Endothelial cell of umbilical vein (primary cell): ENCODE data around the gene SPRN. TPM values are rescaled to one million over a fixed set of nuclear protein-coding genes. Genes with fewer than 3 reads are reported as not detected.

Source experiments
- BruUV-seq: library from RNA; stranded (reverse); fragments of 400-500 nt; replicated peaks from 2 replicates; lab custom pipeline; 2021; lab: Mats Ljungman, UMichigan
- CTCF ChIA-PET: fragments of 300-600, 350-600 bp; sonication (Branson Sonifier 250); formaldehyde crosslinking; loops from one replicate; lab custom pipeline; 2021; ENCODE audit warnings: antibody characterized with exemption, inconsistent platforms; lab: Charles Lee
- POLR2A ChIA-PET: fragments of 300-600, 350-600 bp; sonication (Branson Sonifier 250); formaldehyde crosslinking; loops from one replicate; lab custom pipeline; 2021; ENCODE audit warnings: antibody characterized with exemption, inconsistent platforms; lab: Charles Lee
- DNase-seq: peaks from one replicate; pipeline ENCODE4 v3.0.0-alpha.2; 2011; ENCODE audit warnings: low read depth, low spot score
- FAIRE-seq: peaks from 2 replicates; lab custom pipeline; 2011; peaks lifted over from hg19 to GRCh38; lab: Jason Lieb, UNC
- H2AFZ ChIP-seq: 2 replicates; pipeline ENCODE4 v1.6.0; 2012; ENCODE audit warnings: low read depth, low read length, control low read depth, inconsistent platforms
- H3K27ac ChIP-seq: 2 replicates; pipeline ENCODE4 v1.5.1; 2011; ENCODE audit warnings: low read depth, mild to moderate bottlenecking, control low read depth, low read length, moderate library complexity; ENCODE audit not compliant: insufficient read depth
- H3K27me3 ChIP-seq, 2 experiments: 2 replicates each; pipeline versions ENCODE4 v1.6.0 to v1.6.1; 2011; ENCODE audit warnings: low read length in 2 of 2, mixed read lengths in 1 of 2; ENCODE audit not compliant: control insufficient read depth in 2 of 2, insufficient read depth in 2 of 2
- H3K36me3 ChIP-seq, 2 experiments: 2 replicates in 1 of 2; 3 replicates in 1 of 2; pipeline ENCODE4 v1.5.1; 2011; ENCODE audit warnings: low read length in 2 of 2, mild to moderate bottlenecking in 1 of 2, moderate library complexity in 1 of 2; ENCODE audit not compliant: control insufficient read depth in 2 of 2, insufficient read depth in 2 of 2; ENCODE audit errors: extremely low read depth in 1 of 2
- H3K4me1 ChIP-seq: 3 replicates; pipeline ENCODE4 v1.5.1; 2011; ENCODE audit warnings: mild to moderate bottlenecking, low read length; ENCODE audit not compliant: control insufficient read depth, insufficient read depth; ENCODE audit errors: extremely low read depth
- H3K4me2 ChIP-seq: 2 replicates; pipeline ENCODE4 v1.6.1; 2011; ENCODE audit warnings: low read length, control low read depth, mixed read lengths; ENCODE audit not compliant: insufficient read depth
- H3K4me3 ChIP-seq, 3 experiments: fragments of 200-600 bp in 1 of 3; sonication (generic), shearing (Covaris generic) in 1 of 3; replicated peaks in 1 of 3; 2 replicates each; pipeline ENCODE4 v1.5.1; 2011 to 2016; ENCODE audit warnings: control low read depth in 3 of 3, low read length in 3 of 3, mild to moderate bottlenecking in 2 of 3, inconsistent platforms in 1 of 3, low read depth in 1 of 3, moderate library complexity in 1 of 3; ENCODE audit not compliant: insufficient read depth in 1 of 3
- H3K79me2 ChIP-seq: 2 replicates; pipeline ENCODE4 v1.6.0; 2012; ENCODE audit warnings: low read length, inconsistent platforms; ENCODE audit not compliant: control insufficient read depth, insufficient read depth
- H3K9ac ChIP-seq: replicated peaks from 2 replicates; pipeline ENCODE3; 2011; ENCODE audit warnings: low read length, control low read depth; ENCODE audit not compliant: insufficient read depth; ENCODE audit errors: extremely low read depth
- H3K9me1 ChIP-seq: replicated peaks from 3 replicates; pipeline ENCODE4 v1.6.0; 2011; ENCODE audit warnings: mild to moderate bottlenecking, low read length; ENCODE audit not compliant: control insufficient read depth, insufficient read depth; ENCODE audit errors: extremely low read depth
- H3K9me3 ChIP-seq: replicated peaks from 2 replicates; pipeline ENCODE4 v1.5.1; 2012; ENCODE audit warnings: low read length, inconsistent platforms; ENCODE audit not compliant: control insufficient read depth, insufficient read depth
- H4K20me1 ChIP-seq: replicated peaks from 2 replicates; pipeline ENCODE3; 2011; ENCODE audit warnings: mild to moderate bottlenecking, low read length; ENCODE audit not compliant: control insufficient read depth, insufficient read depth; ENCODE audit errors: extremely low read depth
- EZH2 ChIP-seq: IDR thresholded peaks from 2 replicates; pipeline ENCODE4 v1.6.1; 2012; ENCODE audit warnings: borderline replicate concordance, low read depth, mild to moderate bottlenecking, moderate library complexity, low read length, inconsistent platforms; ENCODE audit not compliant: severe bottlenecking
- FOS ChIP-seq: IDR thresholded peaks from 2 replicates; pipeline ENCODE4 v1.6.1; 2011; ENCODE audit warnings: mild to moderate bottlenecking, low read length, moderate library complexity, borderline replicate concordance; ENCODE audit not compliant: insufficient read depth
- GATA2 ChIP-seq: IDR thresholded peaks from 2 replicates; pipeline ENCODE4 v1.7.0; 2011; ENCODE audit warnings: low read depth, mild to moderate bottlenecking, moderate library complexity, mixed read lengths, low read length; ENCODE audit not compliant: insufficient read length, insufficient read depth
- JUN ChIP-seq: IDR thresholded peaks from 2 replicates; pipeline ENCODE4 v1.6.1; 2011; ENCODE audit warnings: borderline replicate concordance, low read depth; ENCODE audit not compliant: insufficient read length, insufficient read depth
- MYC ChIP-seq: IDR thresholded peaks from one replicate; pipeline ENCODE4 v1.6.1; 2011; ENCODE audit warnings: mild to moderate bottlenecking, low read depth, low read length
- POLR2A ChIP-seq: IDR thresholded peaks from 2 replicates; pipeline ENCODE4 v1.6.1; 2012; ENCODE audit warnings: low read depth, mild to moderate bottlenecking, control low read depth, low read length
- POLR2AphosphoS5 ChIP-seq: IDR thresholded peaks from 2 replicates; pipeline ENCODE4 v1.6.1; 2012; ENCODE audit warnings: low read depth, mild to moderate bottlenecking, control low read depth, low read length, moderate library complexity; ENCODE audit not compliant: insufficient read depth
- dilution Hi-C: fragments of 300-500 bp; cut with MboI; formaldehyde crosslinking; loops from one replicate; pipeline ENCODE4 v1.15.0; 2019; ENCODE audit warnings: low sequenced_read_pairs; ENCODE audit not compliant: extremely low pct_ligation_motif_present
- intact Hi-C: fragments of 100-400 bp; cut with micrococcal nuclease; formaldehyde crosslinking; loops from one replicate; pipeline ENCODE4 v1.10.0; 2022
- polyA plus RNA-seq, 4 experiments: library from polyadenylated mRNA; depleted of rRNA in 3 of 4; stranded (reverse) in 3 of 4; unstranded in 1 of 4; fragments of >200 nt; gene quantifications; 2 replicates each; pipeline versions ENCODE4 v1.2.1 to v1.2.3, GENCODE V29; 2011 to 2012; ENCODE audit warnings: missing spikeins in 1 of 4
- total RNA-seq: library from RNA; stranded (reverse); gene quantifications from 2 replicates; pipeline ENCODE4 v1.2.3, GENCODE V29; 2021
- TF ChIP-seq, protein P1 (sequence below), 2 donors: IDR thresholded peaks; 1 replicate in 1 of 2; 2 replicates in 1 of 2; pipeline ENCODE4 v1.5.1; 2011; ENCODE audit warnings: low read length in 2 of 2, mild to moderate bottlenecking in 2 of 2, moderate library complexity in 2 of 2, control low read depth in 1 of 2, inconsistent platforms in 1 of 2, low read depth in 1 of 2; ENCODE audit not compliant: insufficient read depth in 1 of 2; ENCODE audit errors: extremely low read depth in 1 of 2
- TF ChIP-seq, protein P2 (sequence below): IDR thresholded peaks from 2 replicates; pipeline ENCODE4 v1.6.1; 2011; ENCODE audit not compliant: insufficient read depth, insufficient read length

SPRN gene
- total and polyA plus RNA-seq, 2 donors (not counting 3 experiments of a cell fraction or from before 2014, with no cell fraction given): 0.13 TPM; not detected in 1

DNA sequence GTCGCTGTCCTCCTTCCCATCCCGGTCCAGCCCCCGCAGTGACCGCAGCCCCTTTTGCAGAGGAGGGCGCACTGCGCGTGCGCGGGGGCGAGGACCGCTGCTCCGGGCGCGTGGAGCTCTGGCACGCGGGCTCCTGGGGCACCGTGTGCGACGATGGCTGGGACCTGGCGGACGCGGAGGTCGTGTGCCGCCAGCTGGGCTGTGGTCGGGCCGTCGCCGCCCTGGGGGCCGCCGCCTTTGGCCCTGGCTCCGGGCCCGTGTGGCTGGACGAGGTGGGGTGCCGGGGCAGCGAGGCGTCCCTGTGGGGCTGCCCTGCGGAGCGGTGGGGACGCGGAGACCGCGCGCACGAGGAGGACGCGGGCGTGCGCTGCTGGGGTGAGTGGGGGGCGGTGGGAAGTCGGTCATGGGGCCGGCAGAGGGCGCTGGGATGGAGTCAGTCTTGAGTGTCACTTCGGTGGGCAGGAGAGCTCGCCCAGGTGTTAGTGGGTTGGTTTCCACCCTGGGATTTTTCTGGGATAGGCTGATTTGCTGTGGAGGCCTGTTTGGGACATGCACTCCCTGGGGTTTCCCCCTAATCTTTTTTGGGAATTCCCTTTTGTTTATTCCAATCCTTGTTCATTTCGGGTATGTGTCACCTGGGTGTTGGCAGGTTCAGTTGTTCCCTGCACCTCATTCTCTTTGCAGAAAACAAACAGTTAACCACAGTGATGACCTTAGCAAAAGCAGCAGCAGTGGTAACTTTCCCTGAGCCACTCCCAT is 40.9 kb upstream of the SPRN start:
- Histone ChIP-seq H3K4me2 (no peak overlapping the region), H2AFZ (no peak overlapping the region), H3K27ac (no peak overlapping the region), H3K9me3 (no peaks in the 10 kb centered on the region), H3K79me2 (no peaks in the 10 kb centered on the region), H3K36me3 (no peaks in the 10 kb centered on the region), H3K4me1 (no peaks in the 10 kb centered on the region), H3K9ac (no peak overlapping the region), H4K20me1 (no peaks in the 10 kb centered on the region), H3K9me1 (no peaks in the 10 kb centered on the region), H3K4me3 (no peak overlapping the region), H3K27me3 (no peaks in the 10 kb centered on the region)
- FAIRE-seq (no peak), DNase-seq (no peak)
- TF ChIP-seq, protein P1, sequence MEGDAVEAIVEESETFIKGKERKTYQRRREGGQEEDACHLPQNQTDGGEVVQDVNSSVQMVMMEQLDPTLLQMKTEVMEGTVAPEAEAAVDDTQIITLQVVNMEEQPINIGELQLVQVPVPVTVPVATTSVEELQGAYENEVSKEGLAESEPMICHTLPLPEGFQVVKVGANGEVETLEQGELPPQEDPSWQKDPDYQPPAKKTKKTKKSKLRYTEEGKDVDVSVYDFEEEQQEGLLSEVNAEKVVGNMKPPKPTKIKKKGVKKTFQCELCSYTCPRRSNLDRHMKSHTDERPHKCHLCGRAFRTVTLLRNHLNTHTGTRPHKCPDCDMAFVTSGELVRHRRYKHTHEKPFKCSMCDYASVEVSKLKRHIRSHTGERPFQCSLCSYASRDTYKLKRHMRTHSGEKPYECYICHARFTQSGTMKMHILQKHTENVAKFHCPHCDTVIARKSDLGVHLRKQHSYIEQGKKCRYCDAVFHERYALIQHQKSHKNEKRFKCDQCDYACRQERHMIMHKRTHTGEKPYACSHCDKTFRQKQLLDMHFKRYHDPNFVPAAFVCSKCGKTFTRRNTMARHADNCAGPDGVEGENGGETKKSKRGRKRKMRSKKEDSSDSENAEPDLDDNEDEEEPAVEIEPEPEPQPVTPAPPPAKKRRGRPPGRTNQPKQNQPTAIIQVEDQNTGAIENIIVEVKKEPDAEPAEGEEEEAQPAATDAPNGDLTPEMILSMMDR (IDR thresholded peaks at IDR 0.05; ENCODE audit: extremely low read depth in 1 of 2, insufficient read depth in 1 of 2, low read depth in 1 of 2, low read length in 2 of 2): no peak
- TF ChIP-seq EZH2 (no peak), FOS (no peak), GATA2 (no peak), POLR2A (no peak), MYC (no peak), POLR2AphosphoS5 (no peak), JUN (no peak)
- TF ChIP-seq, protein P2, sequence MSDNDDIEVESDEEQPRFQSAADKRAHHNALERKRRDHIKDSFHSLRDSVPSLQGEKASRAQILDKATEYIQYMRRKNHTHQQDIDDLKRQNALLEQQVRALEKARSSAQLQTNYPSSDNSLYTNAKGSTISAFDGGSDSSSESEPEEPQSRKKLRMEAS: no peak
- no TSS peak for BruUV-seq
- ChIA-PET POLR2A (no interaction called here), CTCF (no interaction called here)
- intact Hi-C loops (no loop called here), dilution Hi-C loops (no loop called here)
